Measurements from ENCODE around the gene QSOX1. TPM values are rescaled to one million over a fixed set of nuclear protein-coding genes. Genes with fewer than 3 reads are reported as not detected.

The QSOX1 gene
- total RNA-seq, 4 donors from 2014 or later, result 65.9 to 124 (median 93.7) TPM

GRCh38 chr1:180116964-180117763 is 37.5 kb upstream of the QSOX1 start:
- ATAC-seq (peak; percentile 39 to 46), DNase-seq (no peak)
- H3K4me3 ChIP-seq, result no peak overlapping the region
- H3K36me3 ChIP-seq, result peaks cover 0 to 23% of the 10 kb centered on the region in 2 donors
- TF ChIP-seq CTCF (IDR thresholded peaks at IDR 0.05 in 4 of 5, conservative IDR thresholded peaks at IDR 0.05 in 1 of 5), result no peak
- TF ChIP-seq POLR2A (IDR thresholded peaks at IDR 0.05), result no peak
- H3K27me3 ChIP-seq, result no peaks in the 10 kb centered on the region
- in situ Hi-C loops (cut with MboI; ENCODE audit: low sequenced_read_pairs in 4 of 4), result no loop called here
- no peaks in the 10 kb centered on the region for H3K4me1 ChIP-seq
- H3K9me3 ChIP-seq, result no peaks in the 10 kb centered on the region
- intact Hi-C loops (cut with DNase I; ENCODE audit: low total_unique reads), result no loop called here
- no peak overlapping the region for H3K27ac ChIP-seq

- no peak for DNase-seq
- in situ Hi-C loops (cut with MboI; ENCODE audit: low sequenced_read_pairs in 4 of 4) (no loop called here), intact Hi-C loops (cut with DNase I; ENCODE audit: low total_unique reads) (no loop called here)
- Histone ChIP-seq H3K4me3 (no peak overlapping the region), H3K4me1 (no peaks in the 10 kb centered on the region), H3K36me3 (peaks cover 0 to 17% of the 10 kb centered on the region in 2 donors), H3K27ac (no peak overlapping the region), H3K9me3 (no peaks in the 10 kb centered on the region), H3K27me3 (no peaks in the 10 kb centered on the region)
- TF ChIP-seq CTCF (IDR thresholded peaks at IDR 0.05 in 4 of 5, conservative IDR thresholded peaks at IDR 0.05 in 1 of 5) (no peak), POLR2A (IDR thresholded peaks at IDR 0.05) (no peak)
- no peak for ATAC-seq
These were observed 36.9 kb upstream of the QSOX1 start for GRCh38 chr1:180117764-180118116.

GRCh38 chr1:180119837-180120236 is 34.8 kb upstream of the QSOX1 start:
- intact Hi-C loops (cut with DNase I; ENCODE audit: low total_unique reads), result no loop called here
- in situ Hi-C loops (cut with MboI; ENCODE audit: low sequenced_read_pairs in 4 of 4), result no loop called here
- TF ChIP-seq POLR2A (IDR thresholded peaks at IDR 0.05) (no peak), CTCF (IDR thresholded peaks at IDR 0.05 in 4 of 5, conservative IDR thresholded peaks at IDR 0.05 in 1 of 5) (no peak)

GRCh38 chr1:180123463-180123936 is 31.2 kb upstream of the QSOX1 start:
- ATAC-seq (no peak), DNase-seq (no peak)
- intact Hi-C loops (cut with DNase I; ENCODE audit: low total_unique reads) (no loop called here), in situ Hi-C loops (cut with MboI; ENCODE audit: low sequenced_read_pairs in 4 of 4) (no loop called here)
- H3K36me3 ChIP-seq, result no peaks in the 10 kb centered on the region
- no peaks in the 10 kb centered on the region for H3K9me3 ChIP-seq
- no peaks in the 10 kb centered on the region for H3K4me1 ChIP-seq
- H3K27ac ChIP-seq, result no peak overlapping the region
- H3K27me3 ChIP-seq, result no peaks in the 10 kb centered on the region
- no peak overlapping the region for H3K4me3 ChIP-seq
- no peak for TF ChIP-seq CTCF (IDR thresholded peaks at IDR 0.05 in 4 of 5, conservative IDR thresholded peaks at IDR 0.05 in 1 of 5)
- TF ChIP-seq POLR2A (IDR thresholded peaks at IDR 0.05), result no peak

More at GRCh38 chr1:180119837-180120236, 34.8 kb upstream of the QSOX1 start:
- H3K27me3 ChIP-seq, result no peaks in the 10 kb centered on the region
- H3K27ac ChIP-seq, result no peak overlapping the region
- no peak overlapping the region for H3K4me3 ChIP-seq
- DNase-seq, result no peak
- ATAC-seq, result no peak
- H3K4me1 ChIP-seq, result no peaks in the 10 kb centered on the region
- H3K36me3 ChIP-seq, result peaks cover 0 to under 1% of the 10 kb centered on the region in 2 donors
- H3K9me3 ChIP-seq, result no peaks in the 10 kb centered on the region
